NK-92 (cell line): ENCODE data around the gene MMAA.
A peak's percentile ranks its signal among the peaks of the same experiment; 100 is the strongest.
"Not testable (repeated sequence)": the region's sequence is repeated elsewhere in the genome, so short reads cannot be mapped to it uniquely, and the experiment has no call there.

Experiments used
- DNase-seq: peaks from one replicate; lab custom pipeline; 2025; ENCODE audit not compliant: unreplicated experiment; lab: John Stamatoyannopoulos, UW

The MMAA gene

GRCh38 chr4:145618932-145619638 lies at the start of gene MMAA:
Gene MMAA (plus strand): TSS chr4:145619385. CDS start chr4:145639140, 19,755 bp downstream.
- peak; percentile 14 for DNase-seq

GRCh38 chr4:145574546-145574945 lies 44.6 kb upstream of the MMAA start:
- not testable (repeated sequence) for DNase-seq

DNA sequence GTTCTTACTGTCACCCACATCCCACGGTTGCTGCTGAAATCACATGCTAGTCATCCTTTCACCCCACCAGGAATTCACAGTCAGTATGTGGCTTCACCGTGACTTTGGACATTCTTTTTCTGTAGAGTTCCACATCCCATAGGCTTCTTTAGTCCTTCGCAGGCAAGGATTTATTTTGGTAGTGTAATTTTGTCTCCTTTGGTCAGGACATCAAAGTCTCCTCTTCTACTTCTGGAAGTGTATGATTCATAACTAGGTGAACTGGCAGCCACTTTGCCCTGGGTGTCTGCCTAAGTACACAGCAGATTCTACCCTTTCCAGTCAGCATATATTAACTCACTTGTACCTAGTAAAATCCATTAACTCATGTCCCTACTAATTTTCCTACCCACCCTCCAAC lies 38.3 kb upstream of the MMAA start:
- DNase-seq, result no peak

DNA sequence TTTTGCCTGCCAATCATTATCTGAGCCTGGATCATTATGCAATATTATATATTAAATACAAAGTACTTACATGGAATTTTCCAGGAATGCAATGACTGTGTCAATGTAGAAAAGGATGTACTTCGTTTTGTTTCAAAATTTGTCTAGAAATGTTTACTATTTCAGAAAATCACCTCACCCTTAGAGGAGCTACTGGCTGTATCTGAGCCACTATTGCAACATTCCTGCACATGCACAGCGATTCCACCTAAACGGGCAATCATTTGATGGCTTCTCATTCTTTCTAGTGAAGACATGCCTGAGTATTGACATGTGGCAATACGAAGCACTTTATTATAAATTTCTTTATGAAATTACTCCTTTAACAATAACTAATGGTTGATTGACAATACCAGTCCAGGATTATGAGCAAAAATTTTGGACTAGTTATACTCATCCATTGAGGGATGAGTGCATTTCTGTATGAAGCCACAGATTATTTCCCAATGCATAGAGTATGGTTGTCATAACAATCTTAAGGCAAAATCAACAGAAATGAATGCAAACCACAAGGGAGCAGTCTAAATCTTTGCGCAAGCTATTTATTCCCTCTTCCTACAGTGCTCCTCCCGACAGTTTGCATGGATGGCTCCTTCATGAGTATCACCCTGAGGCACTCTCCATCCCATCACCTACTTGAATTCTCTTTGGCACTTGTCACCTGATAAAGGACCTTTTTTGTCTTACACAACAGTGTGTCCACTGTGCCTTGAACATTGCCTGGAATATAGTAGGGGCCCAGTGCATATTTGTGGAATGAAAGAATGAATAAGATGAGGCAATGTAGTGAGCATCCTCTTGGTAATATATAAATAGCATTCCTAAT lies 35.8 kb upstream of the MMAA start:
- no peak for DNase-seq

DNA sequence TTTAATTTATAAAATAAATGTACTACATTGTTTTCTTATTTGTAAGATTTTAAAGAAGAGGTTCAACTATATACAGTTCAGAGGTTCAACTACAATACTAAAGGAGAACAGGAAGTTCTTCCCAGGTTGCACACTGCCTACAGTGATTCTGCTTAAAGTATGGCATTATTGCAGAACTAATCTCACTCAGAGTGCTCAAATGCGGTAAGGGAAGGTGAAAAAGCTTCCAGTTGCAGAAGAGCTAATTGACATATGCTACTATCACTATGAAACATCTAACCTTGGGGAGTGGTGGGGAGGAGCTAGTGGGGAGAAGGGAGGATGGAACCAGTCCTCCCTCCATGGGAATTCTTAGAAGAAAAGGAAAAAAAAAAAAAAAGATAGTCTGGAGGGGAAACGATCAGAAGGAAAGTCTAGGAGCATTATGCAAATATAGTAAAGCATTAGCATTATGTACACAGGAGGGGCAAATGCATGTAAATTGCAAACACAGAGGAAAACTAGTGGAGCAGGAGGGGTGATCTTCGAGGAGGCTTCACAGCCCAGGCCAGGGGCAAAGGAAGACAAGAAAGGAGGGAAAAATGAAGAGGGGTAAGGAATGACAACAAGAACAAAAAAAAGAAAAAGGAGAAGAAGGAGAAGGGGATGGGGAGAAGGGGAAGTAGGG lies 32.0 kb upstream of the MMAA start:
- no peak for DNase-seq

GRCh38 chr4:145589381-145589780 lies 29.8 kb upstream of the MMAA start:
- not testable (repeated sequence) for DNase-seq

DNA sequence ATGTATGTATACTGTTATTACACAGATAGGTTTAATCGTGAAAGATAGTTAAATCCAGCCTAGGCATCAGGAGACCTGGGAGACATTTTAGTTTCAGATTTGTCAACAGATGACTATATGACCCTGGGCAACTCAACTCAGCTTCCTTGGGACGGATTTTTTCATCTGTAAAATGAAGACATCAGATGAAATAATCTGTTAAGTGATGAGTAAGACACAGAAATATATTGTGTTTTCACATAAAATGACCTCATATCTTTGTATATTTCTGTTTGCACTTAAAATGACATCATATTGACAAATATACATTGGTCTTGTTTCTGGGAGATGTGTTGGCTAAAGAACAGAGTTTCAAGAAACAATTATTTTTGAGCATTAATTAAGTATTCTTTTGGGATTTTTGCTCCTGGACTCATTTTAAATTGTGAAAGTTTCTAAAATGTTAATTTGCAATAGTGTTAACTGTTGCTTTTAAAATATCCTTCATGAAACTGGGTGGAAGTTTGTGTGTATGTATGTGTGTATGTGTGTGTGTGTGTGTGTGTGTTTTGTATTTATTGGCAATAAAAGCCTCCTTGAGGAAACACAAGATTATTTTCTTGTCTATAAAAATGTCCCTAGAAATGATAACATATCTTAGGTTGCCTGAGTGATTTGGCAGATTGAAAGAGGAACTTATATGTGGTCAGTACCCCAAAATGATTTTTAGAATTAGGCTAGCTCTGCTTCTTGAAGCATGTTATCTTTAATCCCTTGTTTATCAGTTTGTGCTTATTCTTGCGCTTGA lies 29.1 kb upstream of the MMAA start:
- DNase-seq, result no peak

DNA sequence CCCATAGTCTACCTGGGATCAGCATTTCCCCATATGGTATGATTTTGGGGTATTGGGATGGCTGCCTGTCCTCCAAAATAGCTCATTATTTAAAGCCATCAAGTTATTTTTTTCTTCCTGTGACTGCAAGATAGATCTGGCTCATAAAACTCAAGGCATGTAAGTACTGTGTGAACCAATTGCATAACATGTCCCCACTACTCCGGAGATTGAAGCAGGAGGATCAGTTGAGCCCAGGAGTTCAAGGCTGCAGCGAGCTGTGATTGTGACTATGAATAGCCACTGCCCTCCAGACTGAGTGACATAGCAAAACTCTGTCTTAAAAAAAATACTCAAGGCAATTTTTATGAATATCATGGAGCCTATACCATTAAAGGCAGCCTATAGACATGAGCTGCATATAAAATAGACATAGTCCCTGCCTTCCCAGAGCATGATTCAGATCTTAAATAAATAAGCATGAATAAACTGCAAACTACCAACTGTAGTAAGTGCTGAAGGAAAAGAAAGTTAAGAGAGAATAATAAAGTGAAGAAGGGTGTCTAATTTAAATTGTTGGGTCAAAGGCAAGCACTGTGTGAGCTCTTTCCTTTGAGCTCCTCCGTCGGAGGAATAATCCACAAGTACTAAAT lies 16.9 kb upstream of the MMAA start:
- DNase-seq, result no peak

- no peak for DNase-seq
Measured at GRCh38 chr4:145605941-145606340, 13.2 kb upstream of the MMAA start.

DNA sequence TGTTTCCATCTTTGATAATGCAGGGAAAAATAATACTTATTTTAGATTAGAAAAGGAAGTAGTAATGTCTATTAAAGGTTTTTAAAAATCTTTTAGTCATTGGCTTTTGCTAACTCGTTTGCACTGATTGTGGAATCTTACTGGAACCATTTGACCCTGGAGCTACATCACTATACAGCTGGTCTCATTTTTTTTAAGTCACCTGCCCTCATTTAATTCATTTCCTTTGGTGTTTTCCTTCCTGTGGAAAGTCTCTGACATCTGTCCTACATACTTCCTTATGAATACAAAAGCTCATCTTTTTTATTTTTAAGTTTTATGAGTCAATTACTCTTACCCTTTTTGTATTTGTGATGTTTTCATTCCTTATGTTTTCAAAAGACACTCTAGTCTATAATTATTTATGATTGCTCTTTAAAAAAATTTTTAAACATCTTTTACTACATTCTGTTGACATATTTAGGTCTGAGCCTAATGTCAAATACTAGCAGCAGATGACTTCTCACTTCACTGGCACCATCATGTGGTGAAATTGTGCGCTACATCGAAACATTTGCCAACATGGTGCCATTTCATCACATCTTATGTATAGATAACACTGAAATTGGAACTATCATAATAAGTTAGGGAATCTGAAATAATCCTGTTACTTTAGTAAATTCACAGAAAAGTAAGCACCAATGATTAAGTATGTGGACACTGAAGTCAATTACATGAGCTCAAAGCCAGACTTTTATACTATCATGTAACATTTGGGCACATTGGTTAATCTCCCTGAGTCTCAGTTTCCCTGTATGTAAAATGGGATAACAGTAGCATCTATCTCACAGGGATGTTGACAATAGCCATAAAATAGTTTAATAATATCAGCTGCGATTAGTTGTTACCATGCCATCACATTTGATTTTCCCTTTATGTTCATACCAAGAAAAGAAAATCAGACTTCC lies 9.4 kb upstream of the MMAA start:
- DNase-seq, result no peak

GRCh38 chr4:145613566-145614232 lies 5.5 kb upstream of the MMAA start:
- no peak for DNase-seq

DNA sequence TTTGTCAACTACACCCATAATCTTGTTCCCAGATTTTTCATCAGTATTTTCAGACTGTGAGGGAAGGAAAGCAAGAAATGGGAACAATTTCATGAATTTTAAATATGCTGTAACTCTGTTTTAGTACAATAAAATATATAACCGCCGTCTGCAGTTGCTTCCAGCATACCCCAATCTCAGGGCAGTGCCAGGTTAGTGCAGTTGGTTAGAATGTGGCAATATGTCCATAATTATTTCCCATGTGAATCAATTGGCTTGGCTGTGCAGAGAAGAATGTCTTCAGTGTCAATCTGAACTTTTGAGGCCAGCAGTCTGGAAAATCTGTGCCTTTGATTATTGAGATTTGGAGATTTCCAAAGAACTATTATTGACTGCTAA lies 5.0 kb upstream of the MMAA start:
- no peak for DNase-seq

DNA sequence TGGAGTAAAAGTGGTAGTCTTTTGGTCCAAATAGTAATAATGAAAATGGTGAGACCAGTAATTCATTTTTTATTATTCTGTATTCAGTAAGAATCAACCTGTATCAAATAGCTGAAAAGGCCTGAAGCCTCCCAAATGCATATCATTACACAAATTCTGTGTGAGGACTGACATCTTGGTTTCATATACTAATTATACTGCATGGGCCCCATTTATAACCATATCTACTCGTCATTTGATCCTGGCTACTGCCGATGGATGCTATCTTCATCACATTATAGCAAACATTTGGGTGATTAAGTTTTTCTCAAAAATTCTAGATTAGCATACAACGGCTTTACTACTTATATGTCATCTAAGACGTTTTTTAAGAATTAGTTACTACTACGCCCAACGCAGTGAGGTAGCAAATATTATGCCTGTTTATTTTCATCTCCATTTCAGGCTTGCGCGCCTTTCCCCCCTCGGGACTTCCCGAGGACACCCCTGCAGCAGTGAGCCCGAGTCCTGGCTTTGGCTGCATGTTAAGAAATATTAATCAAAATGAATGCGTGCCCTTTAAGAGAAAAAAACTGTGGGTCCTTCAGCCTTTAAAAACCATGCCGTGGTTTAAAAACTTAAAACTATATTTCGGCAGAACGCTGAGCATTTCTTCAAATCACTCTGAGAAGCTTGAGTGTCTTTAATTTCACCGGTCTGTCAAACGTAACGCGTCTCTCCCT lies 814 bp upstream of the MMAA start:
- DNase-seq, result no peak

DNA sequence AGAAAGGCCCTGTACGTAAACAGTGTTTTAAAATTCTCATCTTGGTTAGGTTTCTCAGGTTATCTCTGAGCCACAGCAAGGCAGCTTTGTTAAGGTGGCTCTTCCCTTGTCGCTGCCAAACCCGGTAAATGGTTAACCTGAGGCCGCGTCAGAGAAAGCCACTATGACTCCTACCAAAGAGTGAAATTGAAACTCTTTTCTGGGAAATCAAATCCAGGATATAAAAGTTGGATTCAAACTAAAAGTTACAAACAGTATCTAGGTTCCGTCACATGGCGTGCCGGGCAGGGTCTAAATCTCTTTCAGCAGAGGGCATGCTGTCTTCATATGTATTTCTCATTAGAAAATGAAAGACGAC lies 433 bp downstream of the MMAA start:
- DNase-seq, result no peak

- not testable (repeated sequence) for DNase-seq
Measured at GRCh38 chr4:145622067-145622466, 2.9 kb downstream of the MMAA start.

DNA sequence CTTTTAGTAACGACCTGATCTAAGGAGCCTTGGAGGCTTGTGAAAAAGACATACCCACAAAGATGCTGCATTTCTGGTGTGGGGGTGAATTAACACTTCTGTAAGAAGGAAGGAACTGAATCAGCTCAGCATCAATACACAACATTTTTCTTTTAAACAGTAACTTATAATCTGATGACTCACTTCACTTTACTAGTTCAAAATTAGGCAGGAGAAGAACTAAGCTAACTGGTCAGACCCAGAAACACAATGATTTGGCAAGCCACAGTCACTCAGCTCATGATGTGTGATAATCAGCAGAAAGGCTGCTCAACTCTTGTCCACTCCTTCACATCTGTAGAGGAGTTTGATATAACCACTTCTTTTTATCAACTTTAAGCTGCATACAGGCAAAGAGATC lies 4.6 kb downstream of the MMAA start:
- DNase-seq, result no peak

DNA sequence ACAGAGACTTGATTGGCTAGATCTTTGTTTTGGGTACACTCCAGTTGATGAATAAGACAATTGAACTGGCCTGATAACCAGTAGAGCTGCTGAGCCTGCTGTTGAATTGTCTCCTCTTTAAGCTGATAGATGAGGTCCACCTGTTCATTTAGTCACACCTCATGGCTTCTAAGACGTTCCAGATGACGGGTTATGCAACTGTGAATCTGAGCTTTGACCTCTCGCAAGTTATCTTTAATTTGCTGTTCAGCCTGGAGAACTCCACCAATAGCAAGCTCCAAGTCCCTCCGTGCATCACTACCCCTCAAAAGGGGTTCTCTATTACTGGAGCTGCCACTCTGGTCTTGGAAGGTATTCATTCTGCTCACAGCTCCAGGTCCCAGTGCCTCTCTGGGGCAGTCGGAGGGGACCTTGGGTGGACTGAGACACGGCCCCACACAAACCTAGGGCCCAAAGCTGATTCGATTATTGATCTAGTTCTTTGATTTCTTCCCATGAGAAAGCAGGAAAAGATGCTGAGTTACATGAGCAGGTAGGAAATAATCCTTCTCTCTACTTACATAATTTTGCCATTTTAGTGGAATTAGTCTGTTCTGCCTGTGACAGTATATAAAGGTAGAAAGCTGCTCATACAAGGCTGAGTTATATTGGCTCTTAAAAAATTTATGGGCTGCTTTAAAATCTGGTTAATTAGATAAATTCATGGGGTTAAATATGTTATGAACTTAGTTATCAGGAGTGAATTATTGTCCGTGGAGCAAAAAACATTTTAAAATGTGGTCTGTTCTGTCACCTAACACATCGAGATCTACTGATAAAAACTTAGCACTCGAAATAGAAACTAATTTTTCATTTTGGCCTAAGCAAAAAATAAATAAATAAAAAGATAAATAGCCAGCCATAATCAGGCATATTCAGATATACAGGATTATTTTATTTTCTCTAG lies 6.8 kb downstream of the MMAA start:
- no peak for DNase-seq
